Amniotic stem cell (primary cell): Measurements from ENCODE around the gene FYTTD1.
"Not testable (repeated sequence)": the region's sequence is repeated elsewhere in the genome, so short reads cannot be mapped to it uniquely, and the experiment has no call there.

ENCODE experiments used
- DNase-seq: peaks from one replicate; lab custom pipeline; 2025; lab: John Stamatoyannopoulos, UW

The FYTTD1 gene

GRCh38 chr3:197749601-197750395, at the start of gene FYTTD1:
Gene FYTTD1 (plus strand): TSS chr3:197749883. CDS start chr3:197749972, 89 bp downstream.
- peak; percentile 76 for DNase-seq

- DNase-seq, result no peak
These were observed 49.6 kb upstream of the FYTTD1 start for GRCh38 chr3:197700095-197700494.

- DNase-seq, result no peak
These were observed 47.8 kb upstream of the FYTTD1 start for GRCh38 chr3:197701841-197702240.

GRCh38 chr3:197706658-197707057, 43.0 kb upstream of the FYTTD1 start:
- DNase-seq, result no peak

GRCh38 chr3:197709135-197709534, 40.5 kb upstream of the FYTTD1 start:
- no peak for DNase-seq

GRCh38 chr3:197710965-197711364, 38.7 kb upstream of the FYTTD1 start:
- not testable (repeated sequence) for DNase-seq

GRCh38 chr3:197711973-197712707, 37.5 kb upstream of the FYTTD1 start:
- peak; percentile 98 for DNase-seq

GRCh38 chr3:197713477-197713822, 36.2 kb upstream of the FYTTD1 start:
- DNase-seq, result no peak

GRCh38 chr3:197714251-197714650, 35.4 kb upstream of the FYTTD1 start:
- DNase-seq, result no peak

GRCh38 chr3:197718891-197719290, 30.8 kb upstream of the FYTTD1 start:
- peak; percentile 78 for DNase-seq

GRCh38 chr3:197720694-197721093, 29.0 kb upstream of the FYTTD1 start:
- DNase-seq, result no peak

GRCh38 chr3:197722734-197723133, 26.9 kb upstream of the FYTTD1 start:
- no peak for DNase-seq

GRCh38 chr3:197727878-197728277, 21.8 kb upstream of the FYTTD1 start:
- DNase-seq, result not testable (repeated sequence)

GRCh38 chr3:197728487-197728886, 21.2 kb upstream of the FYTTD1 start:
- no peak for DNase-seq

- peak; percentile 17 for DNase-seq
These were observed 19.5 kb upstream of the FYTTD1 start for GRCh38 chr3:197730200-197730599.

- DNase-seq, result not testable (repeated sequence)
These were observed 18.9 kb upstream of the FYTTD1 start for GRCh38 chr3:197730770-197731169.

GRCh38 chr3:197731483-197731882, 18.2 kb upstream of the FYTTD1 start:
- not testable (repeated sequence) for DNase-seq

- DNase-seq, result no peak
These were observed 16.6 kb upstream of the FYTTD1 start for GRCh38 chr3:197733042-197733441.

- no peak for DNase-seq
These were observed 14.9 kb upstream of the FYTTD1 start for GRCh38 chr3:197734667-197735318.

- no peak for DNase-seq
These were observed 13.6 kb upstream of the FYTTD1 start for GRCh38 chr3:197736010-197736490.

- DNase-seq, result peak; percentile 96
These were observed 13.0 kb upstream of the FYTTD1 start, which contains the start of gene RUBCN for GRCh38 chr3:197736491-197737318. Gene RUBCN (minus strand): TSS chr3:197736904. CDS start chr3:197736719, 185 bp downstream.

GRCh38 chr3:197737319-197737649, 12.4 kb upstream of the FYTTD1 start:
- no peak for DNase-seq
